Measurements from ENCODE around the gene TRAF3IP1. TPM values are rescaled to one million over a fixed set of nuclear protein-coding genes. Genes with fewer than 3 reads are reported as not detected.
"Not testable (repeated sequence)": the region's sequence is repeated elsewhere in the genome, so short reads cannot be mapped to it uniquely, and the experiment has no call there.

The TRAF3IP1 gene
- polyA plus RNA-seq, 2 donors: 3.2 to 4.8 TPM

- Histone ChIP-seq H3K4me3 (ENCODE audit: low read depth in 1 of 2, low read length in 2 of 2) (no peak overlapping the region), H3K27ac (ENCODE audit: low read depth in 2 of 2, low read length in 1 of 2) (no peak overlapping the region), H3K27me3 (ENCODE audit: control insufficient read depth in 1 of 2, insufficient read depth in 2 of 2, low read length in 2 of 2) (no peaks in the 10 kb centered on the region), H3K9me3 (ENCODE audit: control insufficient read depth in 2 of 2, insufficient read depth in 1 of 2, low read depth in 1 of 2, low read length in 1 of 2) (no peaks in the 10 kb centered on the region), H3K36me3 (ENCODE audit: control insufficient read depth in 2 of 2, insufficient read depth in 2 of 2, low read length in 1 of 2) (peaks cover 4 to 23% of the 10 kb centered on the region in 2 donors), H3K4me1 (ENCODE audit: control insufficient read depth in 2 of 2, insufficient read depth in 2 of 2, low read length in 1 of 2) (peaks cover 3 to 5% of the 10 kb centered on the region in 2 donors)
- WGBS, 2 donors: 85 to 90% methylated on average over 24 of the region's 24 CpGs
These were observed 114.8 kb downstream of the TRAF3IP1 start for GRCh38 chr2:238434846-238435751.

- WGBS, 2 donors: 95 to 96% methylated on average over 19 to 20 of the region's 20 CpGs
- H3K27ac ChIP-seq (ENCODE audit: low read depth in 2 of 2, low read length in 1 of 2): no peak overlapping the region
- H3K36me3 ChIP-seq (ENCODE audit: control insufficient read depth in 2 of 2, insufficient read depth in 2 of 2, low read length in 1 of 2): peaks cover 4 to 24% of the 10 kb centered on the region in 2 donors
- H3K4me1 ChIP-seq (ENCODE audit: control insufficient read depth in 2 of 2, insufficient read depth in 2 of 2, low read length in 1 of 2): peaks cover 3 to 5% of the 10 kb centered on the region in 2 donors
- no peaks in the 10 kb centered on the region for H3K9me3 ChIP-seq (ENCODE audit: control insufficient read depth in 2 of 2, insufficient read depth in 1 of 2, low read depth in 1 of 2, low read length in 1 of 2)
- H3K4me3 ChIP-seq (ENCODE audit: low read depth in 1 of 2, low read length in 2 of 2): no peak overlapping the region
- H3K27me3 ChIP-seq (ENCODE audit: control insufficient read depth in 1 of 2, insufficient read depth in 2 of 2, low read length in 2 of 2): no peaks in the 10 kb centered on the region
These were observed 115.4 kb downstream of the TRAF3IP1 start for GRCh38 chr2:238435752-238436096.

GRCh38 chr2:238438856-238439849, 118.8 kb downstream of the TRAF3IP1 start:
- Histone ChIP-seq H3K4me3 (ENCODE audit: low read depth in 1 of 2, low read length in 2 of 2) (no peak overlapping the region), H3K27me3 (ENCODE audit: control insufficient read depth in 1 of 2, insufficient read depth in 2 of 2, low read length in 2 of 2) (no peaks in the 10 kb centered on the region), H3K4me1 (ENCODE audit: control insufficient read depth in 2 of 2, insufficient read depth in 2 of 2, low read length in 1 of 2) (peaks cover 1 to 8% of the 10 kb centered on the region in 2 donors), H3K9me3 (ENCODE audit: control insufficient read depth in 2 of 2, insufficient read depth in 1 of 2, low read depth in 1 of 2, low read length in 1 of 2) (no peaks in the 10 kb centered on the region), H3K36me3 (ENCODE audit: control insufficient read depth in 2 of 2, insufficient read depth in 2 of 2, low read length in 1 of 2) (peaks cover 0 to 23% of the 10 kb centered on the region in 2 donors), H3K27ac (ENCODE audit: low read depth in 2 of 2, low read length in 1 of 2) (peak overlapping the region in 1 of 2 donors; percentile 53)
- 53 to 59% methylated on average over 24 of the region's 24 CpGs for WGBS, 2 donors

- Histone ChIP-seq H3K27ac (ENCODE audit: low read depth in 2 of 2, low read length in 1 of 2) (no peak overlapping the region), H3K4me3 (ENCODE audit: low read depth in 1 of 2, low read length in 2 of 2) (no peak overlapping the region), H3K9me3 (ENCODE audit: control insufficient read depth in 2 of 2, insufficient read depth in 1 of 2, low read depth in 1 of 2, low read length in 1 of 2) (no peaks in the 10 kb centered on the region), H3K4me1 (ENCODE audit: control insufficient read depth in 2 of 2, insufficient read depth in 2 of 2, low read length in 1 of 2) (peaks cover 0 to 8% of the 10 kb centered on the region in 2 donors), H3K27me3 (ENCODE audit: control insufficient read depth in 1 of 2, insufficient read depth in 2 of 2, low read length in 2 of 2) (no peaks in the 10 kb centered on the region), H3K36me3 (ENCODE audit: control insufficient read depth in 2 of 2, insufficient read depth in 2 of 2, low read length in 1 of 2) (peaks cover 0 to 23% of the 10 kb centered on the region in 2 donors)
- WGBS, 2 donors: 76 to 85% methylated on average over 2 of the region's 2 CpGs
These were observed 119.6 kb downstream of the TRAF3IP1 start for GRCh38 chr2:238439917-238440316.

- WGBS, 2 donors: 86 to 90% methylated on average over 4 of the region's 4 CpGs
- H3K4me3 ChIP-seq (ENCODE audit: low read depth in 1 of 2, low read length in 2 of 2): no peak overlapping the region
- no peaks in the 10 kb centered on the region for H3K9me3 ChIP-seq (ENCODE audit: control insufficient read depth in 2 of 2, insufficient read depth in 1 of 2, low read depth in 1 of 2, low read length in 1 of 2)
- H3K36me3 ChIP-seq (ENCODE audit: control insufficient read depth in 2 of 2, insufficient read depth in 2 of 2, low read length in 1 of 2): peaks cover 0 to 20% of the 10 kb centered on the region in 2 donors
- peaks cover 0 to 8% of the 10 kb centered on the region in 2 donors for H3K4me1 ChIP-seq (ENCODE audit: control insufficient read depth in 2 of 2, insufficient read depth in 2 of 2, low read length in 1 of 2)
- no peak overlapping the region for H3K27ac ChIP-seq (ENCODE audit: low read depth in 2 of 2, low read length in 1 of 2)
- no peaks in the 10 kb centered on the region for H3K27me3 ChIP-seq (ENCODE audit: control insufficient read depth in 1 of 2, insufficient read depth in 2 of 2, low read length in 2 of 2)
These were observed 120.0 kb downstream of the TRAF3IP1 start for GRCh38 chr2:238440331-238440730.

- no peak overlapping the region for H3K27ac ChIP-seq (ENCODE audit: low read depth in 2 of 2, low read length in 1 of 2)
- no peak overlapping the region for H3K4me3 ChIP-seq (ENCODE audit: low read depth in 1 of 2, low read length in 2 of 2)
- H3K4me1 ChIP-seq (ENCODE audit: control insufficient read depth in 2 of 2, insufficient read depth in 2 of 2, low read length in 1 of 2): peaks cover 0 to 8% of the 10 kb centered on the region in 2 donors
- 94 to 95% methylated on average over 11 of the region's 11 CpGs for WGBS, 2 donors
- H3K36me3 ChIP-seq (ENCODE audit: control insufficient read depth in 2 of 2, insufficient read depth in 2 of 2, low read length in 1 of 2): peaks cover 0 to 20% of the 10 kb centered on the region in 2 donors
- H3K9me3 ChIP-seq (ENCODE audit: control insufficient read depth in 2 of 2, insufficient read depth in 1 of 2, low read depth in 1 of 2, low read length in 1 of 2): no peaks in the 10 kb centered on the region
- no peaks in the 10 kb centered on the region for H3K27me3 ChIP-seq (ENCODE audit: control insufficient read depth in 1 of 2, insufficient read depth in 2 of 2, low read length in 2 of 2)
These were observed 120.4 kb downstream of the TRAF3IP1 start for GRCh38 chr2:238440767-238441166.

GRCh38 chr2:238441262-238442114, 121.2 kb downstream of the TRAF3IP1 start:
- Histone ChIP-seq H3K9me3 (ENCODE audit: control insufficient read depth in 2 of 2, insufficient read depth in 1 of 2, low read depth in 1 of 2, low read length in 1 of 2) (no peaks in the 10 kb centered on the region), H3K4me3 (ENCODE audit: low read depth in 1 of 2, low read length in 2 of 2) (no peak overlapping the region), H3K4me1 (ENCODE audit: control insufficient read depth in 2 of 2, insufficient read depth in 2 of 2, low read length in 1 of 2) (peaks cover 0 to 8% of the 10 kb centered on the region in 2 donors), H3K36me3 (ENCODE audit: control insufficient read depth in 2 of 2, insufficient read depth in 2 of 2, low read length in 1 of 2) (peaks cover 3 to 26% of the 10 kb centered on the region in 2 donors), H3K27me3 (ENCODE audit: control insufficient read depth in 1 of 2, insufficient read depth in 2 of 2, low read length in 2 of 2) (no peaks in the 10 kb centered on the region), H3K27ac (ENCODE audit: low read depth in 2 of 2, low read length in 1 of 2) (no peak overlapping the region)
- WGBS, 2 donors: 75 to 77% methylated on average over 17 of the region's 17 CpGs

- WGBS, 2 donors: 67 to 73% methylated on average over 6 of the region's 6 CpGs
- not testable (repeated sequence) for H3K9me3 ChIP-seq (ENCODE audit: control insufficient read depth in 2 of 2, insufficient read depth in 1 of 2, low read depth in 1 of 2, low read length in 1 of 2); H3K27ac ChIP-seq (ENCODE audit: low read depth in 2 of 2, low read length in 1 of 2); H3K4me3 ChIP-seq (ENCODE audit: low read depth in 1 of 2, low read length in 2 of 2); H3K27me3 ChIP-seq (ENCODE audit: control insufficient read depth in 1 of 2, insufficient read depth in 2 of 2, low read length in 2 of 2); H3K4me1 ChIP-seq (ENCODE audit: control insufficient read depth in 2 of 2, insufficient read depth in 2 of 2, low read length in 1 of 2)
- H3K36me3 ChIP-seq (ENCODE audit: control insufficient read depth in 2 of 2, insufficient read depth in 2 of 2, low read length in 1 of 2): peaks cover 11 to 32% of the 10 kb centered on the region in 2 donors
These were observed 121.9 kb downstream of the TRAF3IP1 start for GRCh38 chr2:238442257-238442656.

GRCh38 chr2:238444242-238444641, 123.9 kb downstream of the TRAF3IP1 start:
- Histone ChIP-seq H3K9me3 (ENCODE audit: control insufficient read depth in 2 of 2, insufficient read depth in 1 of 2, low read depth in 1 of 2, low read length in 1 of 2) (no peaks in the 10 kb centered on the region), H3K27me3 (ENCODE audit: control insufficient read depth in 1 of 2, insufficient read depth in 2 of 2, low read length in 2 of 2) (no peaks in the 10 kb centered on the region), H3K27ac (ENCODE audit: low read depth in 2 of 2, low read length in 1 of 2) (no peak overlapping the region), H3K4me3 (ENCODE audit: low read depth in 1 of 2, low read length in 2 of 2) (no peak overlapping the region), H3K4me1 (ENCODE audit: control insufficient read depth in 2 of 2, insufficient read depth in 2 of 2, low read length in 1 of 2) (peaks cover 0 to 6% of the 10 kb centered on the region in 2 donors), H3K36me3 (ENCODE audit: control insufficient read depth in 2 of 2, insufficient read depth in 2 of 2, low read length in 1 of 2) (peaks cover 16 to 44% of the 10 kb centered on the region in 2 donors)
- 96 to 99% methylated on average over 13 of the region's 13 CpGs for WGBS, 2 donors

Data from esophagus (tissue), 2 donors.